HG03025 (cell line): Measurements from ENCODE around the gene PPP1R26.
A peak's percentile ranks its signal among the peaks of the same experiment; 100 is the strongest.

Experiments used
- ATAC-seq: cut with Tn5 transposase; IDR thresholded peaks from one replicate; pipeline ENCODE4 v1.9.1; 2021; ENCODE audit warnings: mild to moderate bottlenecking, moderate library complexity; ENCODE audit not compliant: unreplicated experiment, low FRiP score

The PPP1R26 gene

GRCh38 chr9:135488013-135488330, 8.4 kb downstream of the PPP1R26 start:
- no peak for ATAC-seq

DNA sequence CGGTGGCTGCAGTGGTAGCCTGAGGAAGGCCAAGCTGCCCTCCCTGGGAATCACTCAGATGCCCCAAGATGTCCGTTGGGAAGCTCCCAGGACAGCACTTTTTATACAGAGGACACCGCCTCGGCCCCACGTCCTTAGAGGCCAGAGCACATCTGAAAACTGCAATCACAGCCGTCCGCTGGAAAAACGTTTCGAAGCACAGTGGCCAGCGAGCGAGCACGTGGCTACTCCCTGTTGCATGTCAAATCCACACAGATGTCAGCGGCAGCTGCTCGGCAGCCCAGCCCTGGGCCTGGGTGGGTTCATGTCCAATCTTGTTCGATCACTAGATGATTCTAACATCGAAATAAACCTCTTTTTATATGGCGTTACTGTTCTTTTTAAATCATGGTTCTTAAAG, 8.9 kb downstream of the PPP1R26 start:
- ATAC-seq, result no peak

DNA sequence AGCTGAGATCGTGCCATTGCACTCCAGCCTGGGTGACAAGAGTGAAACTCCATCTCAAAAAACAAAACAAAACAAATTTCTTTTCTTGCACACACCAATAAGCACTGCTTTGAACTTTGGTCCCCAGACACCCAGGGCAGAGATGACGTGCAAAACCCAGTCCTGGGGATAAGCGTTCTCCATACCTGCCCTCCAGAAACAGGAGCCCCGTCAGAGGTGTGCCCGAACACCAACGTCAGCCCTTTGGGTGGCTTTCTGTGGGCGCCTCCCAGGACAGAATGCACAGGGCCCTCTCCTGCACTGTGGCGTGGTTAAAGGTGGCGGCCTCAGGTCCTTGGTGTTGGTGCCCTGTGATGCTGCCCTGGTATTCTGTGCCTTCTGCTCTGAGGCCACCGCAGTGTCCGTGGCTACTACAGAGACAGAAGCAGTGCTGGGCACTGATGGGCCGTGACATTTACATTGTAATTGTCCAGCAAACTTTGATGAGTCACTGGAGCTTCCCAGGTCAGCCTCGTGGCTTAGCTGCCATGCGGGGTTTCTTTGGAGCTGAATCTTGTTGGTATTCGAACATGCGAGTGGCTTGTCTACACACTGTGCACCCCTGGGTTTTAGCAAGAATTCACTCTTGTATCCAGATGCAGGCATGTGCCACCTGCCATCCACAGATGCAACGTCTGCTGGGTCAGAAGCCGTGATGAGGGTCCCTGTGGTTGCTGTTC, 9.8 kb downstream of the PPP1R26 start:
- ATAC-seq, result no peak

- no peak for ATAC-seq
These were observed 10.7 kb downstream of the PPP1R26 start for GRCh38 chr9:135490166-135490870.

DNA sequence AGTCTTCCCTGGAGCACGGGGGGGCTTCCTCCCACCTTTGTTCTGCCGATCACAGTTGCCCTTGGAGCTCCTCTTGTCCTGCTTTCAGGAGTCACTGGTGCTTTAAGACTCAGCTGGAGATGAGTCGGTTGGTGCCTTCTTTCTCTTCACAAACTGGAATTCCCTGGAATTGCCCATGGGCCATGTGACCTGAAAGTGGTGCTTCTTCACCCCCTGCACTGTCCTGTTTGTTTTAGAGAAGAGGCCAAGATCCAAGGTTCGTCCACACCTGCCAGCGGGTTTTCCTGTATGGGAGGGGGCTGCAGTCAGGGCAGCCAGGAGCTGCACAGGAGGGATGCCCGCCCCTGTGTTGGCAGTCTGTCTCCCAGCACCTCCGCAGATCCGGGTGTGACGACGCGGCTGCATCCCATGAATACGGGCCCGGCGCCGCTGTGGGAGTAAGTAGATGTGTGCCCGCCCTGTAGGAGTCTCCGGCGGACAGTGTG, 11.4 kb downstream of the PPP1R26 start:
- no peak for ATAC-seq

DNA sequence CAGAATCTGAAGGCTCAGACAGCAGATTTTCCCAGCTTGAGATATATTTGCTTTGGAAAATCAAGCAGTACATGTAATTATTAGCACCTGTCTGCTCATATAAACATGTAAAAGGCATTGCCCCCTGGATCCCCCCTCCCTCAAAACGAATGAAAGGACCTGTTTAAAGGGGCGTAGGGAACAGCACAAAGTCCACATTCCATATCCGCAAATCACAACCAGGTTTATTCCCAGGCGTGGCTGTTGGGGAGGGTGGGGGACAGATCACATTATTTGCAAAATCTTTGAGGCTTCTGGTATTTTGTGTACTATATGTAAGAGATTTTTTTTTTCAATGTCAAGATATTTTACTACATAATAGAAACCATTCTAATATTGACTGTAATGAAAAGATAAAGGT, 12.2 kb downstream of the PPP1R26 start:
- no peak for ATAC-seq

DNA sequence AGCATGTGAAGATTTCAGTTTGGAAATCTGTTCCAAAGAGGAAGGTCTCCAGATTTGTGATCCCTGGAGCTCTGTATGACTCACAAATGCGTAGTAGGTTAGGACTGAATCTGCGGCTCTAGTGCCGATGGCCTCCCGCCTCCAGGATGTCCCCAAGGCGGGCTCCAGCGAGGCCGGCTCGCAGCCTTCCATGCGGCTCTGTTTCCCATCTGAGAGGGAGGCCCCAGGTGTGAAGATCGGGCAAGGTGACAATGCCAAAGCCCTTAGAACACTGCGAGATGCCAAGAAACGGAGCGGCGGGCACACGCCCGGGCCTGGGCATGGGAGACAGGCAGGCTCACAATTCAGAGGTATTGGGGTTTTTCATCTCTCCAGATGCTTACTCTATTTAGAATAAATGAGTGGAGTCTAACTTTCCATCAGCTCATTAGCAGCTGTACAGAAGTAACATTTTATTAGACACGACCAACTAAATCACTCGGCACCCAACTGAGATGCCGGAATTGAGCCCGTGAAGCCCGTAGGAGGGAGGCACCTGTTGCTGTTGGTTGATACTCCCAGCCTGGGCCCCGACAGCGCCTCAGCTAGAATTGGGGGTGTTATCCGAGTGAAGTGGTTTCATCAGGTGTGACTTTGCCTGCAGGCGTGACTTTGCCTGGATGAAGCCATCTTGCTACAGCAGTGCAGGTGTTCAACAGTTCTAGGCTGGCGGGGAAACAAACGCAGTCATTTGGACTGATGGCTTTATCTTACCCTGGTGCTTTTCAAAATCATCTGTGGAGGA, 13.5 kb downstream of the PPP1R26 start:
- ATAC-seq, result no peak

DNA sequence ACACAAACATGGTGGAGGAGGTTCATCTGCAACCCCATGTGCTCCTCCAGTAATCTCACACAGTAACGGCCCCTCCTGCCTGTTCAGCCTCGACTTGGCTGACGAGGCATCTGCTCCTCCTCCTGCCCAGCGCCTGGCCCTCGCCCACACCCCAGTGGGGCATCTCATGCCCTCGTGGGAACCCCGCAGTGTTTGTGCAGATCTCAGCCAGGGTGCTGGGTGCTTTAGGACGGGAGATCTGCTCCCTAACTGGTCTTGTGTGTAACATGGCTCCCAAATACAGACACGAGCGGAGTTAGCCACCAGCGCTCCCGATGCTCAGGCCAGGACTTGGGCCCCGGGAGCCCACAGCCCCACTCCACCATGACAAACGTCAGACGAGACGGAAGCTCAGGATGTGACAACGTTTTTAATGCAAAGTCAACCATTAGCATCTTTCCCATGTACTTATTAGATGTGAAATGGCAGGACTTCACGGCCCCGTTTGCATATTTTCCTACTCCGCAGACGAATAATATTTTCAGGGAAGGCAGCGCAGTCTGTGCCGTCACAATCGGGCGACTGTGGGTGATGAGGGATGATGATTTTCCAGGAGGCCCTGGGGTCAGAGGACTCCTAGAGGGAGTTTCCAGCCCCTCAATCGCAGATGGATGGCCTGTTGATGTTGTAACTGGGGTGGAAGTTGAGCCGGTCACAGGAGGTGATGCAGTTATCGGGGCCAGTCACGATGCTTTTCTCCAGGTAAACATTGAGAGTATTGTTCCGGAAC, 15.4 kb downstream of the PPP1R26 start:
- no peak for ATAC-seq

- no peak for ATAC-seq
These were observed 19.0 kb downstream of the PPP1R26 start for GRCh38 chr9:135498381-135499126.

DNA sequence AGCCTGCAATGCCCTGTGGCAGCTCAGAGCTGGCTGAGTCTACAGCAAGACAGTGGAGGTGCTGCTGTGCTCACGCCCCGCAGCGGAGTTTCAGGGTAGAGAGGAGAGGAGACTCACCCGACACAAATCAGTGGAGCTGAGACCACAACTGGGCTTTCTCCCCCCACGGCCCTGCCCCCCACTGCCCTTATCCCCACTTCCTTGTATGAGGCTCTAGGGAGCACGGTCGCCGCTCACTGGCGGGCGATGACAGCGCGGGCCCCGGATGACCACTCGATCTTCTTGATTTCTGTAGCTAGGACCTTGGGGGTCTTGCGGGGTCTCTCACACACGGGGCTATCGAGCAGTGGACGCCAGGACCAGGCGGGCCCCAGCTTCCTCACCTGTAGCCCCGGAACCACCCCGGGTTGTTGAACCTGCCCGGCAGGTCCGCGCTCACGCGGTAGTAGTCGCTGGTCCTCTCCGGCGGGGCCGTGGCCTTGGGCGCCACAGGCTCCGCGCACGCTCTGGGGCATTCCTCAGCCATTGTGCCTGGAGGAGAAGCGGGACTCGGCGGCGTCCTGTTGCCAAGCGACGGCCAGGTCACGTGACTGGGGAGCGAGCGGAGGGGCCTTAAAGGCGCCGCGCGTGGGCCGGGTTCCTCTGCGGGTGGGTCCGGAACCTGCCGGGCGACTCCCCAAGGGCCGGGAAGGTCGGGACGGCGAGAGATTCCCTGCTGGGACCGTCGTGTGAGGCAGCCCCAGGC, 19.9 kb downstream of the PPP1R26 start:
- ATAC-seq, result no peak

DNA sequence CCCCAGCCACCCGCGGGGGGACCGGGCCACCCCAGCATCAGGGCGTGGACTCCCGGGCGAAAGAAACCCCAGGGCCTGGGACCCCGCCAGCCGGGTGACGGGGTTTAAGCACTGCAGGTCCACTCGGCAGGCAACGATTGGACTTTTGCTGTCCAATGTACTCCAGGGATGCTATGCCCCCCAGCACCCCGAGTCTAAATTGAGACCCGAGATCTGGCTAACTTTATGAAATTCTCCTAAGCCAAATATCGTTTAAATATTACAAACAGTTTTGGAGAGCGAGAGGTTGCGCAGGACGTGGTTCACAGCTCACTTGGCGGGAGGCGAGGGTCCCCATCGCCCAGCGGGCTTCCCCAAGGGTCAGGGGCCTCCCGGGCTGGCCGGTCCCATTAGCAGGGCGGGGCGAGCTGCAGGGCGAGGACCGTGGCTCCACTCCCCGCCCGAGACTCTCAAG, 20.5 kb downstream of the PPP1R26 start:
- no peak for ATAC-seq

- peak; percentile 68 for ATAC-seq
These were observed 21.1 kb downstream of the PPP1R26 start, which contains the start of gene MRPS2 for GRCh38 chr9:135500525-135501260. Gene MRPS2 (plus strand): TSS chr9:135500682. CDS start chr9:135500711, 29 bp downstream.

GRCh38 chr9:135501261-135502167, 21.9 kb downstream of the PPP1R26 start:
- ATAC-seq, result no peak

GRCh38 chr9:135502168-135502872, 22.7 kb downstream of the PPP1R26 start:
- no peak for ATAC-seq

DNA sequence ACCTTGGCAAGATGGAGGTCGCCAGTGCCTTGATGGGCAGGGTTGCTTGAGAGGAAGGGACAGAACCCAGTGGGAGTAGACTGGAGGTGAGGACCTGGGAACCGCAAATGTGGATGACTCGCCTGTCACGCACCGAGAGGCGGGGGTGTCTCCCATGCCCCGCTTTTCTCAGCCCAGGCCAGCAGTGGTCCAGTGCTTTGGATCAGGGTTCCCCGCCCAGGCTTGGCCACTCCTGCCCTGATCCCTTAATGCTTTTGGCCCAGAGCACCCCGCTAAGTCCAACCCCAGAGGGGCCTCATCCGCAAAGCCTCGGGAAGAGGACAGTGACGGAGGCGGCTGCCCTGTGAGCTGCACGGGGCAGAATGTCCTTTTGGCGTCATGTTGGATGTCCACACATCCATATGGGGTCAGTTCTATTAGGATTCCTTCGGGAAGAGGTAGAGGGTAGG, 23.3 kb downstream of the PPP1R26 start:
- ATAC-seq, result no peak

DNA sequence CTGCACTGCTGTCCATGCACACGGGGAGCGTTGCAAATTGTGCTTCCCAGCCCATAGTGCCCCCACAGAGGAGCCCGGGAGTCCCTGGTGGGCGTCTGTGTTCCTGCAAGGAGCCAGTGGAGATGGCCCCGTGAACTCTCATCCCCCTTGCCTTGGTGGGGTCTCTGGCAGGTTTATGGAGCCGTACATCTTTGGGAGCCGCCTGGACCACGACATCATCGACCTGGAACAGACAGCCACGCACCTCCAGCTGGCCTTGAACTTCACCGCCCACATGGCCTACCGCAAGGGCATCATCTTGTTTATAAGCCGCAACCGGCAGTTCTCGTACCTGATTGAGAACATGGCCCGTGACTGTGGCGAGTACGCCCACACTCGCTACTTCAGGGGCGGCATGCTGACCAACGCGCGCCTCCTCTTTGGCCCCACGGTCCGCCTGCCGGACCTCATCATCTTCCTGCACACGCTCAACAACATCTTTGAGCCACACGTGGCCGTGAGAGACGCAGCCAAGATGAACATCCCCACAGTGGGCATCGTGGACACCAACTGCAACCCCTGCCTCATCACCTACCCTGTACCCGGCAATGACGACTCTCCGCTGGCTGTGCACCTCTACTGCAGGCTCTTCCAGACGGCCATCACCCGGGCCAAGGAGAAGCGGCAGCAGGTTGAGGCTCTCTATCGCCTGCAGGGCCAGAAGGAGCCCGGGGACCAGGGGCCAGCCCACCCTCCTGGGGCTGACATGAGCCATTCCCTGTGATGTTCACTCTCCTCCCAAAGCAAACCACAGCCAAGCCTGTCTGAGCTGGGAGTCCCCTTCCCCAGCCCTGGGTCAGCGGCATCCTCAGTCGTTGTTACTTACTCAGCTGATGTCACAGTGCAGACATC, 24.0 kb downstream of the PPP1R26 start:
- ATAC-seq, result no peak
